ENCODE results near the gene SOX2. TPM values are rescaled to one million over a fixed set of nuclear protein-coding genes. Genes with fewer than 3 reads are reported as not detected.

The SOX2 gene
- total RNA-seq, 1 donor from 2014 or later, result 4.0 TPM

DNA sequence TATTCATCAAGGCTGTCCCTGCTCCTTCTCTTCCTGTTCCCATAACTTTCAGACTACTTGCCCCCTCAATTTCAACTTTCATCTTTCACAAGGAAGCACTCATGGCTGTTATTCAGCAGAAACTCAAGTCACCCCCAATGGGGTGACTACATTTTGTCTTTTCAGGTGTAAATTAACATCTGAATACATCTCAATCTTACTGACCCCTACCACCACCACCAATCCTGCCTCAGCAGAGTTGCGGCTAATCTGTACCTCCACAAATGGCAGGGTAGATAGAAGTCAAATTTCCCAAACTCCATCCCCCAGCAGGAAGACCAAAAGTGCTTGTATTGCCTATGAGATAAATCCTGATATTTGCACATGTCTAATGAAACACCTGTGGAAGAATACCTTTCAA, 19.2 kb downstream of the SOX2 start:
- Histone ChIP-seq H3K36me3 (no peaks in the 10 kb centered on the region), H3K9me3 (no peaks in the 10 kb centered on the region), H3K4me1 (peaks cover 19% of the 10 kb centered on the region), H3K4me3 (no peak overlapping the region), H3K27me3 (ENCODE audit: low read depth) (peaks cover 58% of the 10 kb centered on the region), H3K27ac (no peak overlapping the region)
- ATAC-seq, result no peak
- TF ChIP-seq, protein P1, sequence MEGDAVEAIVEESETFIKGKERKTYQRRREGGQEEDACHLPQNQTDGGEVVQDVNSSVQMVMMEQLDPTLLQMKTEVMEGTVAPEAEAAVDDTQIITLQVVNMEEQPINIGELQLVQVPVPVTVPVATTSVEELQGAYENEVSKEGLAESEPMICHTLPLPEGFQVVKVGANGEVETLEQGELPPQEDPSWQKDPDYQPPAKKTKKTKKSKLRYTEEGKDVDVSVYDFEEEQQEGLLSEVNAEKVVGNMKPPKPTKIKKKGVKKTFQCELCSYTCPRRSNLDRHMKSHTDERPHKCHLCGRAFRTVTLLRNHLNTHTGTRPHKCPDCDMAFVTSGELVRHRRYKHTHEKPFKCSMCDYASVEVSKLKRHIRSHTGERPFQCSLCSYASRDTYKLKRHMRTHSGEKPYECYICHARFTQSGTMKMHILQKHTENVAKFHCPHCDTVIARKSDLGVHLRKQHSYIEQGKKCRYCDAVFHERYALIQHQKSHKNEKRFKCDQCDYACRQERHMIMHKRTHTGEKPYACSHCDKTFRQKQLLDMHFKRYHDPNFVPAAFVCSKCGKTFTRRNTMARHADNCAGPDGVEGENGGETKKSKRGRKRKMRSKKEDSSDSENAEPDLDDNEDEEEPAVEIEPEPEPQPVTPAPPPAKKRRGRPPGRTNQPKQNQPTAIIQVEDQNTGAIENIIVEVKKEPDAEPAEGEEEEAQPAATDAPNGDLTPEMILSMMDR (IDR thresholded peaks at IDR 0.05), result no peak
- no peak for DNase-seq
- intact Hi-C loops (cut with DNase I), result no loop called here

DNA sequence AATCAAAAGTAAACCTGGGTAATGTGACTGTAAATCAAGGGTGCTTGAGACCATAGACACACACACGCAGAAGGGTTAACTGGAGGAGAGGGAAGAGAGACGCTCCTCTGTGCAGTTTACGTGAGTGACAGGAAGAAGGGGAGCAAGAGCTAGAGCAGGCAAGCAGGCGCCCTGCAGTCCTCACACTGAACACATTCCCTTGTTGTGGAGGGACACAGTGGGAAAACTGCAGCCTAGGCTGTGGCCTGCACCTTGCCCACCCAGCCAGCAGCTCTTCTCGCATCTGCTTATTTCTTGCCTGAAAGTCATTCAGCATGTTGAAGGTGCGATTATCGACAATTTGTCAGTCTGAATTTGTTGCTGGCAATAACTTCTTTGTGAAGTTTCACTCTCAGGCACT, 24.2 kb downstream of the SOX2 start:
- no peaks in the 10 kb centered on the region for H3K9me3 ChIP-seq
- intact Hi-C loops (cut with DNase I), result no loop called here
- TF ChIP-seq, protein P1 (IDR thresholded peaks at IDR 0.05), result no peak
- H3K36me3 ChIP-seq, result no peaks in the 10 kb centered on the region
- H3K4me3 ChIP-seq, result no peak overlapping the region
- ATAC-seq, result no peak
- DNase-seq, result no peak
- H3K4me1 ChIP-seq, result no peaks in the 10 kb centered on the region
- H3K27me3 ChIP-seq (ENCODE audit: low read depth), result peaks cover 11% of the 10 kb centered on the region
- H3K27ac ChIP-seq, result no peak overlapping the region

DNA sequence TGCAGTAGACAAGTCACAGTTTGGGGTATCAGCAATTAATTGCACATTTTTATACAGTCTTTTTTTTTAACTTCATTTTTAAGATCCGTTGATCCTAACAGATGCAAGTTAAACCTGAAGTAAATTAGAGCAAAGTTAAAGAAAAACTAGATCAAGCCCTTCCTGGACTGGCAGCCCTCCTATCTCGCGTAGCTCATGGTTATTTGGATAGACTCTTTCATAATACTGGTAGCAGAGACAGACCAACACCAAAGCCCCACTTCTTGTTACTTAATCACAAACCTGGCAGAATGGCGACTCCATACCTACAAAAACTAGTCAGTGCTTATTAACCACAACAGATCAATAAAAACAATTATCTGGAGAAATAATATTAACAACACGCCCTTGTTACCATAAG, 26.8 kb downstream of the SOX2 start:
- ATAC-seq, result no peak

DNA sequence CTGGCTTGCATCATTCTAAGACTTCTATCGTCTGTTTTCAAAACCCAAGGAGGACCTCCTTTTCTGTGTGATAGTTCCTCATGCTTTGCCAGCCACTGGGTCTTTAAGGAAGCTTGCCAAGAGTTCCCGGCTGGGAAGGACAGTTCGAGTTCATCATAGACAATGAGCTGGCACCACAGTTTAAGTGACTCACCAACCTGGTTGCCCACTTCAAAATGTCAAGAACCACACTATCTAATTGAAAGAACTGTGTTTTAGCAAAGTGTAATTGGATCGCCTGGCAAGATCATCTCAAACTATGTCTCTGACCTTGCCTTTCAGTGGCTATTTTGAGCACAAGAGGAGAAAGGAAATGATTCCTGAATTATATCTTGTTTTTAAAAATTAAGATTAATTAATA, 27.9 kb downstream of the SOX2 start:
- no peak for DNase-seq
- TF ChIP-seq, protein P1 (IDR thresholded peaks at IDR 0.05), result no peak
- Histone ChIP-seq H3K27ac (no peak overlapping the region), H3K27me3 (ENCODE audit: low read depth) (no peaks in the 10 kb centered on the region), H3K36me3 (no peaks in the 10 kb centered on the region), H3K4me3 (no peak overlapping the region), H3K9me3 (no peaks in the 10 kb centered on the region), H3K4me1 (no peaks in the 10 kb centered on the region)
- intact Hi-C loops (cut with DNase I), result no loop called here
- no peak for ATAC-seq

More for the DNA sequence above, 26.8 kb downstream of the SOX2 start:
- Histone ChIP-seq H3K4me3 (no peak overlapping the region), H3K9me3 (no peaks in the 10 kb centered on the region), H3K4me1 (no peaks in the 10 kb centered on the region), H3K36me3 (no peaks in the 10 kb centered on the region), H3K27ac (no peak overlapping the region), H3K27me3 (ENCODE audit: low read depth) (no peaks in the 10 kb centered on the region)
- intact Hi-C loops (cut with DNase I), result no loop called here
- no peak for DNase-seq
- TF ChIP-seq, protein P1 (IDR thresholded peaks at IDR 0.05), result no peak

DNA sequence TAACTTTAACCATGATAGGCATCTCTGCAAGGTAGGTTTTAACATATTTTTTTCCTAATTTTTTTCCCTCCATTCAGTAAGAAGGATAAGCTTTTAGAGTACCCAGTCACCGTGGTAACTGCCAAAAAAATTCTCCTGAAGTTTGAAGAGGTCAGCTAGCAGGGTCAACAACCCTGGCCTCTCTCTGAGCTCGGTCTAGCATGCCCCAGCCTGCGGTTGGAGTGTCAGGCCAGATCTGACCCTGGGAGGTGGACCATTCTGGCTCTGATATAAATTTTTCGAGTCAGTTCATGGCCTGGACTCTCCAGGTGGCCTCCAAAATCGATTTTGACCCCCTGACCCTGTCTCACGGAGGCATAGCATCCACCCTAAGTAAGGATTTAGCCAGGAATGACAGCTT, 29.7 kb downstream of the SOX2 start:
- H3K27me3 ChIP-seq (ENCODE audit: low read depth), result no peaks in the 10 kb centered on the region
- H3K36me3 ChIP-seq, result no peaks in the 10 kb centered on the region
- ATAC-seq (no peak), DNase-seq (no peak)
- TF ChIP-seq, protein P1 (IDR thresholded peaks at IDR 0.05), result no peak
- no peaks in the 10 kb centered on the region for H3K9me3 ChIP-seq
- intact Hi-C loops (cut with DNase I), result no loop called here
- H3K4me1 ChIP-seq, result no peaks in the 10 kb centered on the region
- no peak overlapping the region for H3K4me3 ChIP-seq
- H3K27ac ChIP-seq, result no peak overlapping the region

DNA sequence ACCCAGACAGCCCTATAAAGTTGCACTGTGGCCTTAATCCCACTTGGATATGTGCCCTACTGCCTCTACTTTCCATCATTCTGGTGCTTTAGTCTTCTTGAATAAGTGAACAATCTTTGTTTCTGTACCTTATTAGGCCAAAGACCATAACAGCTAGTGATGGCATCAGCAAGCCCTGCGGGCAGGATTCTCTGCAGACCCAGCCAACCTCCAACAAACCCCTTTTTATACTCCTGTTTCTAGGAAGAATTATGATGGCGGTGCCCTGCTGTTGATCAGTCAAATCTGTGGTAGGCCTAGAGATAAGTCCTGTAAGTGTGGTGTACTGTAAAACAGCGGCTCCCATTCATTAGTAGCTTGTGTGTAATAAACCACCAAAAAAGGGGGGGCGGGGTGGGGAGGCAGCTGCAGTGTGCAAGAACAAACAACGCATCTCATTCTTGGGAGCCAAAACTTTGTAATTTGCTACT, 40.5 kb downstream of the SOX2 start:
- TF ChIP-seq, protein P1 (IDR thresholded peaks at IDR 0.05), result no peak
- intact Hi-C loops (cut with DNase I), result no loop called here
- Histone ChIP-seq H3K27me3 (ENCODE audit: low read depth) (no peaks in the 10 kb centered on the region), H3K4me1 (no peaks in the 10 kb centered on the region), H3K27ac (no peak overlapping the region), H3K9me3 (no peaks in the 10 kb centered on the region), H3K4me3 (no peak overlapping the region), H3K36me3 (no peaks in the 10 kb centered on the region)
- DNase-seq (no peak), ATAC-seq (no peak)

Measured in lower lobe of right lung (tissue), 2 donors.